WTC11 (cell line): Measurements from ENCODE around the gene PRRG2. TPM values are rescaled to one million over a fixed set of nuclear protein-coding genes. Genes with fewer than 3 reads are reported as not detected.

Experiments
- AR ChIP-seq: fragments of 250-450 bp; sonication (Bioruptor Pico); IDR thresholded peaks from 2 replicates; pipeline ENCODE4 v1.9.0; 2021; ENCODE audit warnings: mild to moderate bottlenecking
- ATF1 ChIP-seq: sonication (generic); formaldehyde crosslinking; IDR thresholded peaks from 2 replicates; pipeline ENCODE4 v1.8.1; 2023; ENCODE audit warnings: mild to moderate bottlenecking, moderate library complexity, missing genetic modification reagents
- ATF3 ChIP-seq: sonication (generic); formaldehyde crosslinking; conservative IDR thresholded peaks from 2 replicates; pipeline ENCODE4 v1.8.1; 2022; ENCODE audit warnings: mild to moderate bottlenecking, missing genetic modification reagents
- ATF6 ChIP-seq: sonication (generic); formaldehyde crosslinking; IDR thresholded peaks from 2 replicates; pipeline ENCODE4 v1.8.1; 2023; ENCODE audit warnings: mild to moderate bottlenecking, missing genetic modification reagents
- CBFB ChIP-seq: sonication (generic); formaldehyde crosslinking; IDR thresholded peaks from 2 replicates; pipeline ENCODE4 v1.8.1; 2022; ENCODE audit warnings: mild to moderate bottlenecking, low read depth, missing genetic modification reagents
- CREB1 ChIP-seq: sonication (generic); formaldehyde crosslinking; IDR thresholded peaks from 2 replicates; pipeline ENCODE4 v1.8.0; 2023; ENCODE audit warnings: mild to moderate bottlenecking, missing genetic modification reagents
- CREM ChIP-seq: sonication (generic); formaldehyde crosslinking; IDR thresholded peaks from 2 replicates; pipeline ENCODE4 v1.8.1; 2022; ENCODE audit warnings: mild to moderate bottlenecking, missing genetic modification reagents, moderate library complexity
- E2F4 ChIP-seq: sonication (generic); formaldehyde crosslinking; IDR thresholded peaks from 2 replicates; pipeline ENCODE4 v1.8.1; 2022; ENCODE audit warnings: low read depth, mild to moderate bottlenecking, moderate library complexity, missing genetic modification reagents, borderline replicate concordance
- E2F5 ChIP-seq: sonication (generic); formaldehyde crosslinking; IDR thresholded peaks from 2 replicates; pipeline ENCODE4 v1.8.1; 2022; ENCODE audit warnings: mild to moderate bottlenecking, moderate library complexity, missing genetic modification reagents
- EMX1 ChIP-seq: fragments of 250-450 bp; sonication (Bioruptor Pico); IDR thresholded peaks from 2 replicates; pipeline ENCODE4 v1.8.0; 2021; ENCODE audit warnings: mild to moderate bottlenecking
- ERG ChIP-seq: fragments of 250-450 bp; sonication (Bioruptor Pico); IDR thresholded peaks from 2 replicates; pipeline ENCODE4 v1.8.0; 2021; ENCODE audit warnings: mild to moderate bottlenecking
- ESRRA ChIP-seq: sonication (generic); formaldehyde crosslinking; IDR thresholded peaks from 2 replicates; pipeline ENCODE4 v1.8.1; 2022; ENCODE audit warnings: mild to moderate bottlenecking, missing genetic modification reagents, borderline replicate concordance
- FOXP4 ChIP-seq: sonication (generic); formaldehyde crosslinking; IDR thresholded peaks from 2 replicates; pipeline ENCODE4 v1.8.0; 2022; ENCODE audit warnings: mild to moderate bottlenecking, missing genetic modification reagents
- GABPB1 ChIP-seq: sonication (generic); formaldehyde crosslinking; IDR thresholded peaks from 2 replicates; pipeline ENCODE4 v1.8.1; 2023; ENCODE audit warnings: mild to moderate bottlenecking, missing genetic modification reagents
- GTF2I ChIP-seq: fragments of 250-450 bp; sonication (Bioruptor Pico); conservative IDR thresholded peaks from 2 replicates; pipeline ENCODE4 v1.4.0; 2021; ENCODE audit warnings: mild to moderate bottlenecking
- IRF1 ChIP-seq: sonication (generic); formaldehyde crosslinking; IDR thresholded peaks from 2 replicates; pipeline ENCODE4 v1.8.0; 2023; ENCODE audit warnings: missing genetic modification reagents
- NR1H2 ChIP-seq: sonication (generic); formaldehyde crosslinking; IDR thresholded peaks from 2 replicates; pipeline ENCODE4 v1.9.0; 2021; ENCODE audit warnings: mild to moderate bottlenecking, moderate library complexity, missing genetic modification reagents
- OVOL2 ChIP-seq: fragments of 250-450 bp; sonication (Bioruptor Pico); IDR thresholded peaks from 2 replicates; pipeline ENCODE4 v1.9.0; 2021; ENCODE audit warnings: mild to moderate bottlenecking, borderline replicate concordance
- TCF7 ChIP-seq: sonication (generic); formaldehyde crosslinking; IDR thresholded peaks from 2 replicates; pipeline ENCODE4 v1.8.0; 2022; ENCODE audit warnings: mild to moderate bottlenecking, low read depth, missing genetic modification reagents, moderate library complexity
- TEAD4 ChIP-seq: sonication (generic); formaldehyde crosslinking; IDR thresholded peaks from 2 replicates; pipeline ENCODE4 v1.8.0; 2022; ENCODE audit warnings: mild to moderate bottlenecking, missing genetic modification reagents
- TP53 ChIP-seq: sonication (generic); formaldehyde crosslinking; IDR thresholded peaks from 2 replicates; pipeline ENCODE4 v1.8.1; 2023; ENCODE audit warnings: mild to moderate bottlenecking, missing genetic modification reagents
- ZNF138 ChIP-seq: sonication (generic); formaldehyde crosslinking; conservative IDR thresholded peaks from 2 replicates; pipeline ENCODE4 v1.8.1; 2022; ENCODE audit warnings: mild to moderate bottlenecking, moderate library complexity, missing genetic modification reagents
- ZNF219 ChIP-seq: sonication (generic); formaldehyde crosslinking; IDR thresholded peaks from 2 replicates; pipeline ENCODE4 v1.8.0; 2023; ENCODE audit warnings: missing genetic modification reagents, mild to moderate bottlenecking, borderline replicate concordance
- ZNF263 ChIP-seq: sonication (generic); formaldehyde crosslinking; IDR thresholded peaks from 2 replicates; pipeline ENCODE4 v1.8.1; 2022; ENCODE audit warnings: low read depth, mild to moderate bottlenecking, moderate library complexity, missing genetic modification reagents
- ZNF281 ChIP-seq: sonication (generic); formaldehyde crosslinking; IDR thresholded peaks from 2 replicates; pipeline ENCODE4 v1.8.0; 2023; ENCODE audit warnings: mild to moderate bottlenecking, missing genetic modification reagents
- total RNA-seq: library from RNA; stranded (reverse); gene quantifications from 3 replicates; pipeline ENCODE4 v1.2.3, GENCODE V29; 2021

The PRRG2 gene
- total RNA-seq, 1 experiment from 2014 or later: 5.9 TPM

- TF ChIP-seq TEAD4 (CRISPR knock-in tag) (no peak), E2F4 (CRISPR knock-in tag) (no peak), EMX1 (CRISPR knock-in tag) (no peak), ZNF219 (CRISPR knock-in tag) (no peak), CBFB (CRISPR knock-in tag) (no peak), ATF1 (CRISPR knock-in tag) (no peak), ZNF263 (CRISPR knock-in tag) (no peak), OVOL2 (CRISPR knock-in tag) (no peak), ZNF281 (CRISPR knock-in tag) (no peak), CREM (CRISPR knock-in tag) (peak; percentile 23; the same call in 1 of the 2 replicates), GTF2I (CRISPR knock-in tag) (no peak), TP53 (CRISPR knock-in tag) (no peak), NR1H2 (CRISPR knock-in tag) (no peak), ATF6 (CRISPR knock-in tag) (no peak), IRF1 (CRISPR knock-in tag) (no peak), FOXP4 (CRISPR knock-in tag) (no peak), CREB1 (no peak), ESRRA (CRISPR knock-in tag) (no peak), AR (no peak), E2F5 (CRISPR knock-in tag) (0 out of 2 replicates have a peak, but pooled peaks have one; percentile 16), ATF3 (CRISPR knock-in tag) (0 out of 2 replicates have a peak, but pooled peaks have one; percentile 50), GABPB1 (CRISPR knock-in tag) (peak; percentile 53; the same call in 1 of the 2 replicates), ZNF138 (CRISPR knock-in tag) (no peak), TCF7 (CRISPR knock-in tag) (no peak), ERG (CRISPR knock-in tag) (no peak)
Measured at GRCh38 chr19:49640113-49640898, 59.2 kb downstream of the PRRG2 start, which contains the start of gene RRAS (continued).
